HuH-7 (cell line): ENCODE data around the gene SLC12A8.
A peak's percentile ranks its signal among the peaks of the same experiment; 100 is the strongest.

Experiments used
- DNase-seq: peaks from one replicate; pipeline ENCODE4 v3.0.0; 2011; ENCODE audit warnings: low spot score

Gene SLC12A8

GRCh38 chr3:125212509-125213363, at the start of gene SLC12A8:
SLC12A8 (minus strand) TSS chr3:125212748; CDS start chr3:125211349, 1,399 bp downstream.
- DNase-seq, result peak; percentile 58

GRCh38 chr3:125262161-125262560, 49.6 kb upstream of the SLC12A8 start:
- no peak for DNase-seq

GRCh38 chr3:125261031-125261430, 48.5 kb upstream of the SLC12A8 start:
- DNase-seq, result no peak

- no peak for DNase-seq
These were observed 47.6 kb upstream of the SLC12A8 start for GRCh38 chr3:125260158-125260557.

- no peak for DNase-seq
These were observed 45.0 kb upstream of the SLC12A8 start for GRCh38 chr3:125257536-125257935.

- DNase-seq, result no peak
These were observed 44.1 kb upstream of the SLC12A8 start for GRCh38 chr3:125256675-125257074.

GRCh38 chr3:125250973-125251372, 38.4 kb upstream of the SLC12A8 start:
- DNase-seq, result no peak

GRCh38 chr3:125246237-125246636, 33.7 kb upstream of the SLC12A8 start:
- no peak for DNase-seq

GRCh38 chr3:125245521-125245920, 33.0 kb upstream of the SLC12A8 start:
- DNase-seq, result no peak

- DNase-seq, result no peak
These were observed 27.9 kb upstream of the SLC12A8 start for GRCh38 chr3:125240496-125240895.

- DNase-seq, result no peak
These were observed 26.7 kb upstream of the SLC12A8 start for GRCh38 chr3:125239266-125239665.

GRCh38 chr3:125238759-125239158, 26.2 kb upstream of the SLC12A8 start:
- no peak for DNase-seq

- DNase-seq, result no peak
These were observed 23.9 kb upstream of the SLC12A8 start for GRCh38 chr3:125236331-125236903.

GRCh38 chr3:125234831-125235230, 22.3 kb upstream of the SLC12A8 start:
- no peak for DNase-seq

- no peak for DNase-seq
These were observed 19.9 kb upstream of the SLC12A8 start for GRCh38 chr3:125232401-125232800.

GRCh38 chr3:125231895-125232294, 19.3 kb upstream of the SLC12A8 start:
- no peak for DNase-seq

- DNase-seq, result no peak
These were observed 17.2 kb upstream of the SLC12A8 start for GRCh38 chr3:125229707-125230106.

GRCh38 chr3:125229168-125229567, 16.6 kb upstream of the SLC12A8 start:
- no peak for DNase-seq

- no peak for DNase-seq
These were observed 9.3 kb upstream of the SLC12A8 start for GRCh38 chr3:125221831-125222230.

GRCh38 chr3:125220727-125221429, 8.3 kb upstream of the SLC12A8 start:
- DNase-seq, result no peak

- no peak for DNase-seq
These were observed 7.6 kb upstream of the SLC12A8 start for GRCh38 chr3:125220183-125220582.

GRCh38 chr3:125219261-125219701, 6.7 kb upstream of the SLC12A8 start:
- DNase-seq, result no peak

GRCh38 chr3:125214738-125215137, 2.2 kb upstream of the SLC12A8 start:
- no peak for DNase-seq
